Renal cortex interstitium (tissue), 3 donors: ENCODE results near the gene GRM1. TPM values are rescaled to one million over a fixed set of nuclear protein-coding genes. Genes with fewer than 3 reads are reported as not detected.

Experiments
- polyA plus RNA-seq, 3 donors: library from polyadenylated mRNA; unstranded; fragments of 120-200 nt; gene quantifications; one replicate each; pipeline ENCODE4 v1.2.1, GENCODE V29; 2013; ENCODE audit not compliant: insufficient read length in 3 of 3

Gene GRM1
- polyA plus RNA-seq, 3 donors = 0.11 to 0.14 (median 0.11) TPM

Other genes starting within 250 kb of the GRM1 start
- gene FBXO30, start 214.3 kb upstream of the GRM1 start, polyA plus RNA-seq = 10 to 100 TPM; 11.0 to 12.1 (median 11.3) TPM
- 10 to 100 TPM; 21.9 to 25.9 (median 23.0) TPM for gene SHPRH, start 64.7 kb upstream of the GRM1 start, polyA plus RNA-seq